Posterior vena cava (tissue), 2 donors: Measurements from ENCODE around the gene SURF4. TPM values are rescaled to one million over a fixed set of nuclear protein-coding genes. Genes with fewer than 3 reads are reported as not detected.
"Not testable (repeated sequence)": the region's sequence is repeated elsewhere in the genome, so short reads cannot be mapped to it uniquely, and the experiment has no call there.

Experiments
- DNase-seq: peaks from one replicate; pipeline ENCODE4 v3.0.0-alpha.2; 2020; ENCODE audit warnings: low spot score
- intact Hi-C, 2 donors: fragments of 100-400 bp; cut with DNase I; formaldehyde crosslinking; loops; one replicate each; pipeline versions ENCODE4 v1.14.1 to v1.14.2; 2022 to 2023
- total RNA-seq, 2 donors: library from RNA; stranded (reverse); fragmentation: NEBNext Ultra II Directional; extraction: Animal tissue kit (Norgen Biotek cat#: 25700); gene quantifications; one replicate each; pipeline ENCODE4 v1.2.1, GENCODE V29; 2021
- donor health status: DM: yes; HTN: yes; CAD: no.
- donor health status: DM: yes; HTN: yes; CAD: no.

Gene SURF4
- total RNA-seq, 2 donors from 2014 or later: 130 TPM

DNA sequence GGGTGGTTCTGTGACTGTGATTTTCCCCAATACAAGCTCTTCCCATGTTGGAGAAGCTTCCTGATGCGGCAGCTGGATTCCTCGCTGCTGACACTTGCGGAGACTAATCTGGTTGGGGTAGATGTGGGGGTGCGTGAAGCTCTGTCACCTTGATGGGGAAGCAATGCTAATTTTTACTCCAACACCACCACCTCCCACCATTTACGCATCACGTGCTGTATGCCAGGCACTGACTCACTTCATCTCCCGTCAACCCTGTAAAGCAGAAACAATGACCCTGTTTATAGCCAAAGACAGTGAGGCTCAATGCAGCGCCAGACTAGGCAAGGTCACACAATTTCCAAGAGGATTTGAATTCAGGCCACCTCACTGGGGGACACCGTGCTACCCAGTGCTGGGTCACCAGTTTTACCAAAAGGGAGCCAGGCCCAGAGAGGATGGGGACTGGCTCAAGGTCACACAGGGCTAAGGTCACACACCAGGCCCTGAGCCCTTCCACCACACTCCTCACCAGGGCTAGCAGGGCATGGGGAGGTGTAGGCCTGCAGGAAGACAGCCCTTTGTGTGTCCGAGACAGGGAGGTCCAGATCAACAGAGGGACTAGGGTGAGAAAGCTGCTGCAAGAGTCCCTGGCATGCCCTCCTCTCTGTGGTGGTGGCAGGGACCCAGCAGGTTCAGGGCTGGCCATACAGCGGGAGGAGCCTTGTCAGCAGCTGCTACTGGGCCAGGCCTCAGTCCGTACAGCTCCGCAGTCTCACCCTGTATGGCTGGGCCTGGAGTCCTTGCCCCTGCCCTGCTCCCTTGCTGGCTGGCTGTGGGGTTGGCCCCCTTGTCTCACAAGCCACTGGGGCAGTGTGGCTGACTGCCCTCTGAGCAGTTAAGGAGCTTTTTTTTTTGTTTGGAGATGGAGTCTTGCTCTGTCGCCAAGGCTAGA lies 3.6 kb upstream of the SURF4 start:
- no peak for DNase-seq
- intact Hi-C loops: no loop called here

DNA sequence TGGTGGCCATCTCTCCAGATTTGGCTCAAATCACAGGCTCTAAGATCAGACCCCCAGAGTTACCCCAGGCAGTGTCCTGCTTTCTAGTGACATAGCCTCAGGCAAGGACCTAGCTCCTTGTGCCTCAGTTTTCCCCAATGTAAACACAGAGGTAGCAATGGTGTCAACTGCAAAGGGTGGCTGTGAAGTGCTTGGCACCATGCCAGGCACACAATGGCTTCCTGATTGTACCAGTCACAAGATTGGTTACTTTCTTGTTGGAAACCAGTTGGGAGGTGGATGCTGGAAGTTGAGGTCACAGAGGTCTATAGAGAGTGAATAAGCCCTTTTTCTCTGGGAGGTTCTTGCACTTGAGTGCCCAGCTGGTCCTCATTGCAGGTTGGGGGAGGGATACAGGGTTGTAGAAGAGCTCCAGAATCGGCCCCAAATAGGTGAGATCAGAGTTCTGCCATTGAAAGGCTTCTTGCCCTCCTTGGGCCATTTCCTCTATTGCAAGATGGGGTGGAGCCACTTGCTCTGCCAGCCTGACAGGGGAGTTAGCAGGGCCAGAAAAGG lies 2.6 kb upstream of the SURF4 start:
- intact Hi-C loops: no loop called here
- DNase-seq: no peak

DNA sequence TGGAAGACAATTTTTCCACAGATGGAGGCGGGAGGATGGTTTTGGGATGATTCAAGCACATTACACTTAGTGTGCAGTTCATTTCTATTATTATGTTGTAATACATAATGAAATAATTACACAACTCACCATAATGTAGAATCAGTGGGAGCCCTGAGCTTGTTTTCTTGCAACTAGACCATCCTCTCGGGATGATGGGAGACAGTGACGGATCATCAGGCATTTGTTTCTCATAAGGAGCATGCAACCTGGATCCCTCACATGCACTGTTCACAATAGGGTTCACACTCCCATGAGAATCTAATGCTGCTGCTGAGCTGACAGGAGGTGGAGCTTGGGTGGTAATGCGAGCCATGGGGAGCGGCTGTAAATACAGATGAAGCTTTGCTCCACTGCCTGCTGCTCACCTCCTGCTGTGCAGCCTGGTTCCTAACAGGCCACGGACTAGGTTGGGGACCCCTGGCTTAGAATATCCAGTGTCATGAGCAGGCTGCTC lies 1.9 kb upstream of the SURF4 start:
- intact Hi-C loops: no loop called here
- DNase-seq: no peak

DNA sequence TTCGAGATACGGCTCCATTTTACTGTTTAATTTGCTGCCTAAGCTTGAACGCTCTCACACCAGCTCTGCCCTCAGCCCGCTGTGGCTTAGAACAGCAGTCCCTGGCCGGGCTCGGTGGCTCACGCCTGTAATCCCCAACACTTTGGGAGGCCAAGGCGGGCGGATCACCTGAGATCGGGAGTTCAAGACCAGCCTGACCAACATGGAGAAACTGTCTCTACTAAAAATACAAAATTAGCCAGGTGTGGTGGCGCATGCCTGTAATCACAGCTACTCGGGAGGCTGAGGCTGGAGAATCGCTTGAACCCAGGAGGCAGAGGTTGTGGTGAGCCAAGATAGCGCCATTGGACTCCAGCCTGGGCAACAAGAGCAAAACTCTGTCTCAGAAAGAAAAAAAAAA lies 1.4 kb upstream of the SURF4 start:
- intact Hi-C loops, DNase-seq: not testable (repeated sequence)

DNA sequence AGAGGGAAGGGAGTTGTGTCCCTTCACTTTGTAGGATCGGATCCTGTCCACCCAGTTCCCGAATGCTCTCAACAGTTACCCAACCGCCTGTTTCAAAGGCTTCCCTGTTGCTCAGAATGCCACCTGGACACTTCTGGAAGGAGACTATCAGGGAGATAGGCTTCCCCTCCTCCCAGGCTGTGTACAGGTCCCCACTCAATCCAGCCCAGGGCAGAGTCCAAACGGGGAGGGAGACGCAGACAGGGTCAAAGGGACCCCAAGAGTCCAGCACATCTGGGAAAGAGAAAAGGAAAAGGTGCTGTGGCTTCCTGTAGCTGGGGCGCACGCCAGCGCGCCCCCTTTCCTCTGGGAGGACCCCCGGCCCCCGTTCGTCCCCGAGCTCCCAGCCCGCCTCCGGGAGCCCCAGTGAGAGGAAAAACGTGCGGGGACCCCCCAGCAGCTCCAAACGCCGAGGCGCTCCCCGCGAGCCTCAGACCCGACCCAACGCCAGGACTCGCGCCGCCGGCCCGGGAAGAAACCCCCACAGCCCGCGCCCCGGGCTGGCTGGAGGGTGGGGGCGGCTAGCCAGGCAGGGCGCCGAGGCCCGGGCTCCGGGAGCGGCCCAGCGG lies 640 bp downstream of the SURF4 start:
- intact Hi-C loops: no loop called here
- no peak for DNase-seq

DNA sequence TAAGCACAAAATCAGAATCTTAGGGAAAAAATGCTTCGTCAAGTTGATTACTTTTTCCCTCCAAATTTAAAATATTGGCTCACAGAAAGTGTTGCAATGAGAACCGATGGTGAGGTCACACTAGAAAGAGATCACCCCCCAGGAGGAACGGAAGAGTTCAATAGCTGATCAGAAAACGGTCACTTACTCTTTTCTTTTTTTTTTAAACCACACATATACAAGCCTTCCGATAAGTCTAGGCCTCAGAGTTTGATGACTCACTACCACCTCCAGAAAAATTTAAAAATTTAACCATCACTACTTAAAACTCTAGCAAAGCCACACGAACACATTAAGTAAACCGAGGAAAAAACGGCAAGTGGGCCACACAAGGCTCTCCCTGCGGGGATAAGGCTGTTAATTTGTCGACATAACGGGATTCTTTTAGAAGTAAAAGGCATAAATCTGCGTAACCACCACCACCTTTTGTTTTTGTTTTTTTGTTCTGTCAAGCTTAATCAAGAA lies 1.2 kb downstream of the SURF4 start:
- intact Hi-C loops: no loop called here
- DNase-seq: no peak

DNA sequence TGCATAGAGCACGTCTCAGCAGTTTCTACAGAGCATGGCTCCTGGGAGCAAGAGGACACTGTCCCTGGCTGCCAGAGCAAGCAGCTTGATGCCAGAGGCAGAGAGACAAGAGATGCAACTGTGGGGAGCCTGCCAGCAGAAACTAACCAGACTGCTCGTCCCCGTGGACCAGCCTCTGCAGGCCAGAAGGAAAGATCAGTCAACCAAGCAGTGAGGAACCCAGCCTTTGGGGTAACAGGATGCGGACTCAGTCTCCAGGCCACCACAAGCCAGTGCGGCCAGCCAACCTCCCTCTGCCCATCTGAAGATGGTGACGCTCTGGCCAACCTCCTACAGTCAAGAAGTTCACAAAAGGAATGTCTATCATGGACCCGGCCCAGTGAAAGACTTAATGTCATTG lies 3.7 kb downstream of the SURF4 start:
- intact Hi-C loops: no loop called here
- DNase-seq: no peak

DNA sequence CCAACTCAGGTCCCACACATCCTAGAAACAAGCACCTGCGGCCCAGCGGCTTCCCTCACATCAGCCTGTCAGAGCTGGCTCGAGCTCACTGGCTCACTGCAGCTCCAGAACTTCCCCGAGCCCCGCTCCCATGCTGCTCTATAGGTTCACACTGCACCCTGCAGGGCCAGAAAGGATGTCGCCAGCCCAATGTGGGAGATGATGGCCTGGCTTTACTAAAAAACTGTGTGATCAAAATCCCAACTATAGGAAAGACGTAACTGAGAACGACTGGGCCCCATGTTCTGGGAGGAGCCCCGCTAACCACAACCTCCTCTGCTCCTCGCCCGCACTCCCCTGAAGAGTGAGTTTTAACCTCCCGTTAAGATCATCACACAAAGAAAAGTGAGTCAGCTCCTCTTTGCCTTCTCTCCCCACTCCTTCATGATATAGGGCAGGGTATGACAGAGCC lies 4.6 kb downstream of the SURF4 start:
- intact Hi-C loops: no loop called here
- no peak for DNase-seq

DNA sequence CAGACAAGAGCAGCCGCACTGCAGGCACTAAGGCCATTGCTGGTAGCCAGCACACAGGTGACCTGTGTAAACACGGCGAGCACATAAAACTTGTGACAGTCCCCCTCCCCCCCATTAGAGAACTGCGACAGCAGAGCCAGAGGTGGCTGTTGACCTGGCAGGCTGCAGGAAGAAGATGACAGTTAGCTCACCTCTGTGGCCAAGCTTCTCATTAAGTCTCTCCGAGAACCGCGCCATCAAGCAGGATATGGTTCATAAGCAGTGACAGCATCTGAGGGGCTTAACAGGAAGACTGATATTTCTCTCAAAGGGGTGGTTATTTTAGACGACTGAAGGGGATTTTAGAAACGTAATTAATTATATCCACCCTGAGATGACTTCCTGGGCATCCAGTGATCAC lies 5.2 kb downstream of the SURF4 start:
- no peak for DNase-seq
- intact Hi-C loops: no loop called here

DNA sequence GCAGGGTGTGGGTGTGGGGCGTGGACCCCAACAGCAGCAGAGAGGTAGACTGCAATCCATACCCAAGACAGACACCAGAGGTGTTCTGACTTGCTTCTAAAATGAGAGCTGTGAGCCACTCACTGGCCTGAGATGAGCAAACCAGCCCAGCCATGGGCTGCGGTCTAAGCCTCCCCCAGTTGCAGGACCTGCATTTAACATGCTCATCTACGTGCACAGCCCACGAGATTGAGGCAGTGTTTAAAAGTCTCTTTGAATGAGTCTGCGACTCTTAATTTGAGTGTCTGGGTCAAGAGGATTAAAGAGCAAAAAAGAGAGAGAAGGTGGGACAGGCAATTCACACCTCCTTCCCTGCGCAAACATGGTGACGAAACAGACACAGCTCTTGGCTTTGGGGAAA lies 5.9 kb downstream of the SURF4 start:
- no peak for DNase-seq
- intact Hi-C loops: no loop called here

DNA sequence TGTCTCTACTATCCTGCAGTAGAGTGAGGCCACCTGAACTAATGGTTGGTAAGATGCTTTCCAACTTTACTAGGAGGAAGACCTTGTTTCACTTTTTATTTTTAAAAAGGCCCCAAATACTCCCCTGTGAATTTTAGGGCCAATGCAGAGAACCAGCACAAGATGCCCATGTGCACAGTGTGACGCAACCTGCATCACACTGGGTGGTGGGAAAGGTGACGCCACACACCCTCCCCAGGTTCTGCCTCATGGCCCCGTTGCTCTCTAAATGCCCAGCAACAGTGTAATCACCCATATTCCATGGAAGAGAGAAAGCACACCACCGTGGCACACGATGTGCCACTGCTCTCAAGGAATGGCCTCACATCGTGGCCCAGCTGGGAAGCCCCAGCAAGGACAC lies 6.4 kb downstream of the SURF4 start:
- no peak for DNase-seq
- intact Hi-C loops: no loop called here

DNA sequence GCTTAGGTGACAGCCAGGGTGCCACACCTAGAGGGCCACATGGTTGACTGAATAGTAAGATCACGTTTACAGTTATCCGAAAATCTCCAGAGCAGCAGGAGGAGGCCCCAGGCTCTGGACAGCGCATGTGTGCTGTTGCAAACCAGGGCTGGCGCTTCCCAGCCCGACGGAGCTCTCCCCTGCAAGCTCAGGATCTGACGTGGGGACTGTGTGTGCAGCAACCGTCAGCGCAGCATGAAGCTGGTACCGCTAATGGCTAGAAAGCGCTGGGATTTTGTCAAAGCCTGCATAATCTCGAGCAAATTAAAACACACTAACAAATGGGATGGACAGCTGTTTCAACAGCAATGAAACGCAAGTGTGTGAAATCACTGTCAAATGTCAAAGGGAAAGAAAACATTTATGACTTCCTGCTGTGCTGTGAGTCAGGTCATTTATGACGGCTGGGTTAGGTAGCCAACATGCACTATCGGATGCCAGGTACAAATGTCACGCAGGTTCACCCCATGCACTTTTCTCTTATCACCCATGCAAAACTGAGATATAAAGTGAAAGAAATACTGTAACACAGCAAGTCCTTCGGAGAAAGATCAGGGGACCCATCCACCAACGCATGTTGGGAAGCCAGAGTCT lies 7.5 kb downstream of the SURF4 start:
- intact Hi-C loops: no loop called here
- no peak for DNase-seq

DNA sequence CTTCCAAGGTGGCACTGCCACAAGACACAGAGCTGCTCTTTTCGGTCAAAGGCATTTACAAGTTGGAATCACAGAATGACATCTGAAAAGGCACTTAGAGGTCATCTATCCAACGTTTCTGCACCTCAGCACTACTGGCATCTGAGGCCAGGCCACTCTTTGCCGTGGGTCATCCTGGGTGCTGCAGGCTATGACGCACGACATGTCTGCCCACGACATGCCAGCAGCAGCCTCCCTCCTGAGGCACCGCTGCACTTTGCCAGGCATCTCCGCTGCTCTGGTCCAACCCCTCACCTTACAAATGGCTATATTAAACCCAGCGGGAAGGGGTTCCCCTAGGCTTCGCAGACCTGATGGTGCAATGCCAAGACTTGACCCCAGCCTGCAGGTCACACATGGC lies 8.1 kb downstream of the SURF4 start:
- intact Hi-C loops: no loop called here
- no peak for DNase-seq

DNA sequence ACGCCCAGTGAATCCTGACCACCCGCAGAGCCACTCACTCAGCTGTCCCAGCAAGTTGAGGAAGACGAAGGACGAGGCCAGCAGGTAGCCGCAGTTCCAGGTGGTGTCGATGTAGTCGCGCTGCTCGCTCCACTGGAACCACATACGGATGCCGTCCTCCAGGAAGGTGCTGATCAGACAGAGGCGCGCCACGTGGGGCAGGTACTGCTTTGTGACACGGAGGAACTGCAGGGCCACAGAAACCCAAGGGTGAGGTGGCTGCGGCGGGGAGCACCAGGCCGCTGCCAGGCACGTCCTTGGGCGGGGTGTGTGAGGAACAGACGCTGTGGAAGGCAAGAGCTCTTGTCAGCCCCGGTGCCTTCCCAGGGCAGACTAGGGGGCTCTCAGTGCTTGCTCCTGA lies 8.6 kb downstream of the SURF4 start:
- intact Hi-C loops: no loop called here
- DNase-seq: no peak

DNA sequence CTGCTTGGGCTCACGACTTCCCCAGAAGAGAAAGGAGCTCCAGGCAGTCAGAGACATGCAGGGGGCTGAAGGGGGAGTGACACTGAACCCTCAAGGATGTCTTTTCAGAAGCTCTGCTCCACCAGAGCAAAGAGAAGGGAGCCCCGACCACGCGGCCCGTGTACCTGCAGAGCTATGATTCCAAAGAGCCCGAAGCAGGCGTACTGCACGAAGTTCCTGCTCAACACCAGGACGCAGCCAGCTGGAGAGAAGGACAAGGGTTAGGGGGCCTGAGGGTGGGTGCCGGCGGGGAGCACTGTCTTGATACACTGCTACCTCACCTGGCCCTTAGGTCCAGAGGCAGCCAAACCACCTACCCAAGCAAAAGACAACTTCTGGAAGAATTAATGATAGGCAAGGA lies 9.4 kb downstream of the SURF4 start:
- intact Hi-C loops: no loop called here

DNA sequence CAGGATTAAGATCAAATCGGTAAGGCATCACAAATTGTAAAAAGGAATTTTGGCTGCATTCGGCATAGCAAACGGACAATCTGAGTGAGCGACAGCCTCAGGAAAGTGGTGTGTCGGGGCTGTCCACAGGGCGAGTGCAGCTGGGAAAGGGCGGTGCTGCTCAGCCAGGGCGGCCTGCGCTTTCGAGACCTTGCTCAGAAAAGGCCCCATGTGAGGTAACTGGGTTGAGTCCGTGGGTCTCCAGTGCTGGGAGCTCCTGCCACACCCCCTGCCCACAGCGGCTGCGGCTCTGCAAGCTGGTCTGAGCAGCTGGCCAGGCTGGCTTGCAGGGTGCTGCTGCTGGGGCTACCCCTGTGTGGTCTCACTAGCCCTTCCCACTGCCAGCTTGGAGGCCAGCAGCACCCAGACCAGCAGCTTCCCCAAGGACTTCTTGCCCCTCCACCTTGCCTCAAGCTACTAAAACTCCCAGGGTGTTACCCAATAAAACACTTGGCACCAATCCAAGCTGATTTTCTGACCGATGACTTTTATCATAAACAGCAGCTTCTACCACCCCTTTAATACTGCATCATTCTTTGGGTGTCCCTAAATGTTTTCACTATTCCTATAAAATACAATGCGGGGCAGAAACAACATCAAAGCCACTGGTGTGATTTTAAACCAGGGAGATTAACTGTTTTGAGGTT lies 13.4 kb downstream of the SURF4 start:
- intact Hi-C loops: no loop called here
- no peak for DNase-seq

More for the DNA sequence above, 9.4 kb downstream of the SURF4 start:
- DNase-seq: no peak

DNA sequence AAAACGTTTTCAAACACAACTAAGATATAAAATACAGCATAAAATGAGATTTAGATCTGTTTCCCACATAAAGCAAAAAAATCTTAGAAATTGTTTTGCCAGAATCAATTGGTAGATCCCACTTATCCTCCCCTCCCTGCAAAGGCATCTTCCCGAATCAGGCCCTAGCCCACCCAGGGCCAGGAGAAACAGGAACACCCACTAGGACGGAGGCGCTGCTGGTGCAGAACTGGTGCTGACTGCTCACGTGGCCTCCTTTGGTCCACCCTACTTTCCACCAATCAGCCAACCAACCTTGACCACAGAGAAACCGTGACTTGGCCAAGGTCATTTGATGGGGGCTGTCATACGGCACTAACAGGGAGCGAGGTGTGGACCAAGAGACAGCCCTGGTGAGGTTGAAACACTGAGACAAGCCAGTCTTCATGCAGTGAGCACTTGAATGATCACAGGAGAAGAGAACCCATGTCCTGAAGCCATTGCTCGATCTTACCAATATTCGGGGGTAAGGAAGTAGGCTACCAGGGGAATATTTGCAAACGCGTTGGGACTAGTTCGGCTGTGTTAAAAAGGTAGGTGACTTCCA lies 14.3 kb downstream of the SURF4 start:
- intact Hi-C loops: no loop called here
- no peak for DNase-seq

DNA sequence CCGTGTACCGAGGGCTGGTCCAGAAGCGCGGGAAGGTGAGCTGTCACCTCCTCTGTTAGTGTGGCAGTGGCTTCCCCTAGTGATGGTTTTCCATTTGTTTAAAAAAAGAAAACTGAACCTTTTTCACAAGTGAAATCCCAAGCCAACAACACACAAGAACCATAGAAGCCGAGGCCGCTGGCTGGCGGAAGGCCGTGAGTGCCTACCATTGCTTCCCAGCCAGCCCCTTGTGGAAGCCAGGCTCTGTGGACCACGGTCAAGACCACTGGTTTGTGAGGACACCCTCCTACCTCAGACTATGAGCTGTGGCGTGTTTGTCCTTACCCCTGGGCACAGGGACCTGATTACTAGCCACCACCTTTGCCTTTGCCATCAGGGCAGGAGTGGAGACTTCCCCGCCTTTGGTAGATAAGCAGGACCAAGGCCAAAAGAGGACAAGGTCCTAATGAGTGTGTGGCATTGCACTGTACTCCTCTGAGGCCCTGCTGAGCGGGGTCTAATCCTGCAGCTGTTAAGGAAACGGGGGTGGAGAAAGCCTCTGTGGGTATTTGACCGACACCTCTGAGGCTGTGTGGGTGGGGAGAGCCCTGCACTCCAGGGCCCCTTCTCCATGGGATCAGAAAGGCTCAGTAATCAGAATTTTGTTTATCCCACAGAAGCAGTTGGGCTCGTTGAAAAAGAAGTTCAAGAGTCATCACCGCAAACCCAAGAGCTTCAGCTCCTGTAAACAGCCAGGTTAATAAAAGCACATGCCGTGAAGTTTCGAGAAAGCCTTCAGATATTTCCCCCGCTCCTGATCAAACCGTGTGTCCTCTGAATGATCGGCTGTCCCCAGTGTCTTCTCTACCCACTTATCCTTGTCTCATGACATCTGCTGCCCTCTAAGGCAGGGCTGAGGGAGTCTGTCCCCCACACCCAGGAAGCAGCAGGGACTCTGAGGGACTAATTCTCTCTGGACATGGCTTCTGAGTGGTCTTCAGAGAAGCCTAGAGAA lies 15.2 kb downstream of the SURF4 start:
- DNase-seq: no peak
- intact Hi-C loops: no loop called here
